C1 segment of cervical spinal cord (tissue), 14 donors: ENCODE measurements around the gene ZSWIM2.
A peak's percentile ranks its signal among the peaks of the same experiment; 100 is the strongest.
"Not testable (repeated sequence)": the region's sequence is repeated elsewhere in the genome, so short reads cannot be mapped to it uniquely, and the experiment has no call there.

ENCODE experiments used
- DNase-seq, 14 donors: peaks; one replicate each; lab custom pipeline; 2025; lab: John Stamatoyannopoulos, UW

Gene ZSWIM2

GRCh38 chr2:186848873-186849578 is at the start of gene ZSWIM2:
ZSWIM2 (minus strand) TSS chr2:186849170; CDS start chr2:186849130, 40 bp downstream.
- peak in 10 of 14 donors; percentile 5 to 61 (median 24) for DNase-seq

- DNase-seq, result not testable (repeated sequence)
Measured at GRCh38 chr2:186896220-186896619, 47.2 kb upstream of the ZSWIM2 start.

GRCh38 chr2:186895451-186895850 is 46.5 kb upstream of the ZSWIM2 start:
- no peak for DNase-seq

GRCh38 chr2:186894478-186894877 is 45.5 kb upstream of the ZSWIM2 start:
- no peak for DNase-seq

GRCh38 chr2:186892821-186893220 is 43.9 kb upstream of the ZSWIM2 start:
- DNase-seq, result no peak

- DNase-seq, result no peak
Measured at GRCh38 chr2:186891185-186891621, 42.2 kb upstream of the ZSWIM2 start.

- DNase-seq, result no peak
Measured at GRCh38 chr2:186889101-186889879, 40.3 kb upstream of the ZSWIM2 start.

GRCh38 chr2:186887107-186888090 is 38.4 kb upstream of the ZSWIM2 start:
- DNase-seq, result no peak

GRCh38 chr2:186884587-186884986 is 35.6 kb upstream of the ZSWIM2 start:
- DNase-seq, result no peak

GRCh38 chr2:186883666-186884065 is 34.7 kb upstream of the ZSWIM2 start:
- DNase-seq, result no peak

- no peak for DNase-seq
Measured at GRCh38 chr2:186882511-186883071, 33.6 kb upstream of the ZSWIM2 start.

- DNase-seq, result no peak
Measured at GRCh38 chr2:186881660-186882059, 32.7 kb upstream of the ZSWIM2 start.

GRCh38 chr2:186879312-186879711 is 30.3 kb upstream of the ZSWIM2 start:
- DNase-seq, result no peak

GRCh38 chr2:186874713-186875112 is 25.7 kb upstream of the ZSWIM2 start:
- no peak for DNase-seq

- DNase-seq, result no peak
Measured at GRCh38 chr2:186871881-186872280, 22.9 kb upstream of the ZSWIM2 start.

- no peak for DNase-seq
Measured at GRCh38 chr2:186868344-186868743, 19.4 kb upstream of the ZSWIM2 start.

GRCh38 chr2:186862869-186863709 is 14.1 kb upstream of the ZSWIM2 start:
- no peak for DNase-seq

GRCh38 chr2:186855216-186855615 is 6.2 kb upstream of the ZSWIM2 start:
- no peak for DNase-seq

GRCh38 chr2:186853951-186854350 is 5.0 kb upstream of the ZSWIM2 start:
- DNase-seq, result no peak

- DNase-seq, result no peak
Measured at GRCh38 chr2:186852508-186852907, 3.5 kb upstream of the ZSWIM2 start.
